NK-92 (cell line): Measurements from ENCODE around the gene SS18.

Experiments used
- DNase-seq: peaks from one replicate; lab custom pipeline; 2025; ENCODE audit not compliant: unreplicated experiment; lab: John Stamatoyannopoulos, UW

SS18 gene

DNA sequence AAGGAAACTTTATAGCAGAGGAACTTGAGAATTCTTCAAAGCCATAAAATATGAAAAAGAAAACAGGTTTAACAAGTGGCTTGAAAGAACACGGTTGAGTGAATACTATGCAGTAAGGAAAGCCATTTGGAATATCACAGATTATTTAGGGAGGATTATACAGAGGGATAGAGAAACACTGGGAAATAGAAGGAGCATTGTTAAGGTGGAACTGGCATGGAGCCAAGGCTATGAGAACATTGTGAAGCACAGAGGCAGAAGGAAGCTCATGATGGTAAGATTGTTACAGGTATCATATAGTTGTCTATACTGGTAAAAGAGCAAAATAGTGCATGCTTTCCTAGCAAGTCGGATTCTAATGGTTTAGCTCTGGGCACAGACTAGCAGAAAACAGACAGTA lies 87.1 kb downstream of the SS18 start:
- DNase-seq = no peak

DNA sequence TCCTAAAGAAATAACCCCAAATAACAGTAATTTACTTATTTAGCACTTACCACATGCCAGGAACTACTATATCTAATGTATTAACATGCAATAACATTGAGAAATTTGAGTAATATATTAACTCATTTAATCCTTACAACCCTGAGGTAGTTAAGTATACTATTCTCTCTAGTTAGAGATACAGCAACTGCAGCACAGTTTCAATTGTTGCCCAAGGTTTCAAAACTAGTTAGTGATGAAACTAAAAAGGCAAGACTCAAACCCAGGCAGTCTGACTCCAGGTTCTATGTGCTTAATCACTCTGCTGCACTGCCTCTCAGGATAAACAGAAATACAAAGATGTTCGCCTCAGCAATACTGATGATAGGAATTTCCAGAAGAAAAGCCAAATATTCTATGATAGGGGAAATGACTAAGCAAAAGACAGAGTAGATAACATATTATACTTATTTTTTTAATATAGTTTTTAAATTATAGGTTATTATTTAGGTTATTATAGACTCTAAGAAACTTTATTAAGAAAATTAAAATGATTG lies 88.0 kb downstream of the SS18 start:
- DNase-seq = no peak

DNA sequence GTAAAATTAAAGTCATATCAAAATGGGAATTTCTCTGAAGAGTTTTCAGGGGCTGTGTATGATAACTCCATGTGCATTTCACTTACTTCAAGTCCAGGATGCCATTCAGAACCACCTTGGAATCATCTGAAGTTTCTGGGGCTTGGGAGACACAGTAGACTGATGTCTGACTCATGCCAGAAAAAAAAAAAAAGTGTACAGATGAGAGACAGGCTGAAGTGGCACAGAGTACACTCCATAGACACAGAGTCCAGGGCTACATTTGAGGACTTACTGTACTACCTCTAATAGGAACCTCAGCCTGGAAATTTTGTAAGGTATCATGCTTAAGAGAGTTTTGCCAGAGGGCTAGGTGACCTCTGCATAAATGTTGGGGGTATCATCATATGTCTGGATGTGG lies 92.0 kb downstream of the SS18 start:
- DNase-seq = no peak

DNA sequence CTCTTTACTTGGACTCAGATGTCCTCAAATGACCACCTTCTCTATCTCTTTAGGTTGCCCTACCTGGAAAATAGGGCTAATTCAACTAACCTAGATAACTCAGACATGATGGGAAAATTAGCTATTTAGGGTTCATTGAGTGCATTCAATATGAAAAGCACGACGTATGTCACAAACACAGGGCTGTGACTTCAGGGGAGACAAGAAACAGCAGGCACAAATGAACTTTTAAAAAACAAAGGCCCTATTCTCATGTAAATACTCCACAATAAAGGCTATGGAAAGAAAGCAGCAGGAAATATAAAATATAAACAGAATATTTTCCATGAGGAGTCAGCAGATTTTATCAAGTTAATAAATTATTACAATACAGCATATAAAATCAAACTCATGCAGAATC lies 97.8 kb downstream of the SS18 start:
- no peak for DNase-seq

DNA sequence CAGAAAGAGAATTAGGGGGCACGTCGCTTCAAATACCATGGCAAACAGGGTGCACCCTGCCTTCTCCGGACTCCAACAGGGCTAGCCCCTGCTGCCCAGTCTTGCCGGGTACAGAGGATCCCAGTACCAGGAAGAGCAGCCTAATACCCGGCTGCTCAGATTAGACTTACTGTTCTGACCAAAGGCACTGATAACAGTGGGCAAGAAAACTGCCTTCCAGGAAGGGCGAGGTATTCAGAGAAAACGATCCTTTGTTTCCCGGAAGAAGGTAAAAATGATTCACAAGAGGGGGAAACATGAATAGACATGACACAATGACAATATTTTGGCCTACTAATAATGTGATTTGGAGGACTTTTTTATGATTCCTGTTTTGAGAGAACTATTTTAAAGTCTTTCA lies 99.9 kb downstream of the SS18 start:
- no peak for DNase-seq

DNA sequence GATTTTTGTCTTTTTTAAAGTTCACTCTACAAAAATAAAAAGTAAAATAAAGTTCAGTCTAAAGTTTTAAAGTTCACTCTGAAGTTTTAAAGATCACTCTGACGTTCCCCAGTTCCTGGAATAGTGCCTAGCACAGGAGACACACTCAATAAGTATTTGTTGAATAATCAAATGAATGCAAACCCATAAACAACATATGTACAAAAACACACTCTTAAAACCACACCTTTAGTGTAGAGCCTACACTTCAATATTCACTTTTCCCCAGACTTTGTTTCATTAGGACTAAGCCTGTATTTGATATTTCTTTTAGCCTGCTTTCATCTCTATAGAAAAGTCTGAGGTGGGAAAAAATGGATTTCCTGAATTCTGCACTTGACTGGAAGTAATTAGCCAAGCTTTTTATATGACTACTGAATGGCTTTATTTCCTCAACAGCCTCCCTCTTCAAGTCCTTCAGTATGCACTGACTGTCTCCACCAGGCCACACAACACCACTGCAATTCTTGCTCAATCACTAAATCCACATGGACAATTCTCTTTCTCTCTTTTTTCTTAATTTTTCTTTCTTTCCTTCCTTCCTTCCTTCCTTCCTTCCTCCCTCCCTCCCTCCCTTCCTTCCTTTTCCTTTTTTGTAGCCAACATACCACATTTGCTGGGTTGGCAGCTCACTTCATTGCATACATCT lies 104.6 kb downstream of the SS18 start:
- DNase-seq = no peak

DNA sequence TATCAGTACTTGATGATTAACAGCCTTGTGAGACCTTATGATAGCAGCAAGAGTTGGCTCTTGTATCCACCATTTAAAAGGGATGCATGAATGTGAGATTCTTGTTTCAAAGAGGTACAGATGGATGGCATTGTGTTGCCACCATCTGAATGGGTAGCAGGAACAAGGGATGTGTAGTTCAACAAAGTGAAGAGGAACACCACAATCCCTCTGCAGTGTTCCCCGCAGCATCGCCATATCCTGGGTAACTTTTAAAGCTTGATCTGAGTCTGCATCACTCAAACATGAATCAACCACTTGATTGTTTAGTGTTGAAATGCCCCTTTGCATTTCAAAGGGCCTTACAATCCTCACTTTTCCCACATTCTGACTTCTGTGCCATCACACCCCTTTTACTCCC lies 106.7 kb downstream of the SS18 start:
- DNase-seq = no peak

DNA sequence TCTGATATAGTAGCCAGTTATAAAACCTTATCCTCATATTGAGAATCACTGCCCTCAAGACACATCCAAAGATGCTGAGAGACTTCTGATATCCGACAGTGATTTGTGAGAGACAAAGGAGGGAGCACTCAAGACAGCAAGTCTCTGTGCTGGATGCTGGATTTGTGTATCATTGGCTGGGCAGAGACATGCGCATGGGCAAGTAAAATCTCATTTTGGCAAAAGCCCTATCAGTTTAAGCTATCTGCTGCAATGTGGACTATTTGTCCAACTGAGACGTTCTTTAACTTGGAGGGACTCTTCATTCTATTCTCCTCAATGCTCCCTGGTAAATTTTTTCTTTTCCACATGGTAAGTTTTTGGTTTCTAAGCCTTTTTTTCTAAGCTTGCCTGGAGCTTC lies 107.5 kb downstream of the SS18 start:
- no peak for DNase-seq

DNA sequence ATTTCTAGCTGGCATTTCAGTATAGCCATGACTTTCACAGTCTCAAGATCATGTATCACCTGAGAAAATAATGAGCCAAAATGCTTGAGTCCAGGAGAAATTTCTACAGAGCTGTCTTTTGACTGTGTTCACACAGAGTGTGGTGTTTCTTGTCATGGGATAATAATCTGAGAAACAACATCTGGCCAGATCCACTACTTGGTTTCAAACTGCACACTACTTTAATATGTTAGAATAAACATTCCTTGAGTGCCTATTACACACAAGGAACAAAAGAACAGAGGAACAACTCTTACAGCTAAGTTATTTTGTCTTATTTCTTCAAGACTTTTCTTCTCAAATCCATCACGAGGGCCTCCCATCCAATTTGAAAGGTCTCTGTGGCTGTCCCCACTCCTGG lies 108.3 kb downstream of the SS18 start:
- DNase-seq = no peak

DNA sequence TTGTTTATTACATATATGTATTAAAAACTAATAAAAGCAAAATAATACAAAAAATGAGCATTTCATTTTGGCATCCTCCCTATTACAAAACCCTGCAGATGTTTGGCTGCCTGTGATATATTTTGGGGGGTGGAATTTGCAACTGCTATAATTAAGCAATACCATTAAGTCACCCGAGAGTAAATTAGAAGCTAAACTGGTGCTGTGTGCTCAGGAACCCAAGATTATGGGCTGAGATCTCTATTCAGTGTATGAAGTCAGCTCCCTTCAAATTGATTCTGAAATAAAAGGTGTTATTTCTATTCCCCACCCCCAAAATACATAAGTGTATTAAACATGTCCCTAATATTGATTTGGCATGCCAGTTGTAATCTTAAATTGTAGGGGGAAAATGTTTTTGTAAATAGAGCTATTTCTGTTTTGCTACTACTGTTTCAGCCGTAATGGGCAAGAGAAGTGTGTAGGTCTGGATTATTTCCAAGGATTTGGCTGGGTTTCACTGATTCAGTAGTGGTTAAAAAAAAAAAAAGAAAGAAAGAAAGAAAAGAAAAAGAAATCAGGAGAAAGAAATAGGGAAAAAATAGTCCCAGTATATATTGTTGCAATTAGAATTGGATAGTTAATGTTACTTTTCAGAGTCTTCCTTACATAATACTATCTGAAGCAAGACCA lies 110.9 kb downstream of the SS18 start:
- no peak for DNase-seq

DNA sequence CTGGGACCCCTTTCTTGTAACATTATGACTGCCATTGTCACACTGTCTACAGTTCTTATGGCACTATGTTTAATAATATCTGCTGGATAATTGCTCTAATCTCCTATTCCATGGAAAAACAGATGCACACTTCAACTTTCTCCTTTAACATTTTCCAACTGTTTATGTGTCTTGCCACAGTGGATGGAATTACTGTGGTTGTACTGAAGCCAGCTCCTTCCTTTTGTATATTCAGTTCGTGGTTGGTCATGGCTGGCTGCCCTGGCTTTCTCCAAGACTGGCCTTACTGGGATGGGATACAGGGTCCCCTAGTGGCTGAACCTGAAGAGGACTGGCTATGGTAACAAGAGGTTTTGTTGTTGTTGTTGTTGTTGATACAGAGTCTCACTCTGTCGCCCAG lies 113.9 kb downstream of the SS18 start:
- no peak for DNase-seq

DNA sequence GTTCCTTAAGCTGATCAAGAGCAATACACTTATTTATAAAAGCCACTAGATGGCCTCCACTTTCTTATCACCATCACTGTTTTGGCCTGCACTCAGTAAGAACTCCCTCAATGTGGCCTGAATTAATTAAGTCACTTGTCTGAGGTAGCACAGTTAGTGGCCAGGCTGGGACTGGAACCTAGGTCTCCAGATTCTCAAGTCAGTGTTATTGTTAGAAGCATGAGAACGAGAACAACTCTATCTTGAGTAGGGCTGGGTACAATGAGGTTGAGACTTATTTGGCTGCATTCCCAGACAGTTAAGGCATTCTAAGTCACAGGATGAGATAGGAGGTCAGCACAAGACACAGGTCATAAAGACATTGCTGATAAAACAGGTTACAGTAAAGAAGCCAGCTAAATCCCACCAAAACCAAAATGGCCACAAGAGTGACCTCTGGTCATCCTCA lies 115.8 kb downstream of the SS18 start:
- DNase-seq = no peak
